HG02678 (cell line): Measurements from ENCODE around the gene ODAD3.
"Not testable (repeated sequence)": the region's sequence is repeated elsewhere in the genome, so short reads cannot be mapped to it uniquely, and the experiment has no call there.

ENCODE experiments used
- ATAC-seq: cut with Tn5 transposase; IDR thresholded peaks from one replicate; pipeline ENCODE4 v1.9.1; 2021; ENCODE audit warnings: mild to moderate bottlenecking, moderate library complexity; ENCODE audit not compliant: unreplicated experiment

ODAD3 gene

DNA sequence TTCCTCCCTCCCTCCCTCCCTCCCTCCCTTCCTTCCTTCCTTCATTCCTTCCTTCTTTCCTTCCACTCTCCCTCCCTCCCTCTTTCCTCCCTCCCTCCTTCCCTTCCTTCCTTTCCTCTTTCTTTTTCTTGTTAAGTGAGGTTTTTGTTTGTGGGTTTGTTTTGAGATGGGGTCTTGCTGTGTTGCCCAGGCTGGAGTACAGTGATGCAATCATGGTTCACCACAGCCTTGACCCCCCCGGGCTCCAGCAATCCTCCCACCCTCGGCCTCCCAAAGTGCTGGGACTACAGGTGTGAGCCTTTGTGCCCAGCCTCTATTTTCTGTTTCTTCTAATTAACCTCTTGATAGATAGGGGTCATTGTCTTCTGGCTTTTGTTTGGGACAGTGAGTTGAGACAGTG, 26.5 kb upstream of the ODAD3 start:
- no peak for ATAC-seq

DNA sequence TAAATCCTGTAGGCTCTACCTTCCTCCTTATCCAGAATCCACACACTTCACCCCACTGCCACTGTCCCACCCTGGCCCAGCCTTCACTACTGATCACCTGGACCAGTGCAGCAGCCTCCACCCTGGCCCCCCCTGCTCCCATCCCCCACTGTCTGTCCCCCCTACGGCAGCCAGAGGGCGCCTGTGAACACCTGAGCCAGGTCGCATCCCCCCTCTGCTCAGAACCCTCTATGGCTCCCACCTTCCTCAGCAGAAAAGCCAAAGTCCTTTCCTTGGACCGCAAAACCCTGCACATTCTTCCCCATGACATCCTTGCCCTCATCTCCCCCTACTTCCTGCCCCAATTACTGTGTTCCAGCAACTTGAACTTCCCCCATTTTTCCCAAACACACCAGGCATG, 25.3 kb upstream of the ODAD3 start:
- no peak for ATAC-seq

DNA sequence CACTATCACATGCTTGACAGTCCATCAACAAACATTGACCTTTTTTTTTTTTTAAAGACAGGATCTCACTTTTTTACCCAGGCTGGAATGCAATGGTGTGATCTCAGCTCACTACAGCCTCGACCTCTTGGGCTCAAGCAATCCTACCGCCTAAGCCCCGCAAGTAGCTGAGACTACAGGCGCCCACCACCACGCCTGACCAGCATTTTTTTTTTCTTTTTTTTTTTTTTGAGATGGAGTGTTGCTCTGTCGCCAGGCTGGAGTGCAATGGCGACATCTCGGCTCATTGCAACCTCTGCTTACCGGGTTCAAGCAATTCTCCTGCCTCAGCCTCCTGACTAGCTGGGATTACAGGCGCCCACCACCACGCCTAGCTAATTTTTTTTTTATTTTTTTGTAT, 24.0 kb upstream of the ODAD3 start:
- not testable (repeated sequence) for ATAC-seq

- ATAC-seq: no peak
These were observed 23.4 kb upstream of the ODAD3 start for GRCh38 chr19:11458236-11458900.

- ATAC-seq: no peak
These were observed 22.9 kb upstream of the ODAD3 start for GRCh38 chr19:11457831-11458230.

- no peak for ATAC-seq
These were observed 22.2 kb upstream of the ODAD3 start for GRCh38 chr19:11457115-11457514.

DNA sequence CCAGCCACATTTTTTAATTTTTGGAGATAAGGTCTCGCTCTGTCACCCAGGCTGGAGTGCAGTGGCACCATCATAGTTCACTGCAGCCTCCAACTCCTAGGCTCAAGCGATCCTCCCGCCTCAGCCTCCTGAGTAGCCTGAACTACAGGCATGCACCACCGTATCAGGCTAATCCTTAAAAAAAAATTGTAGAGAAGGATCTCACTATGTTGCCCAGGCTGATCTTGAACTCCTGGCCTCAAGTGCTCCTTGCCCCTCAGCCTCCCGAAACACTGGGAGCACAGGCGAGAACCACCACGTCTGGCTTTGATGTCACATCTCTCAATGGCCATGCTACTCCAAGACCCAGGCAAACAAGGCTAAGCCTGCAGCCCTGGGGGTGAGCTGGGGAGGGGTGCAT, 21.7 kb upstream of the ODAD3 start:
- no peak for ATAC-seq

DNA sequence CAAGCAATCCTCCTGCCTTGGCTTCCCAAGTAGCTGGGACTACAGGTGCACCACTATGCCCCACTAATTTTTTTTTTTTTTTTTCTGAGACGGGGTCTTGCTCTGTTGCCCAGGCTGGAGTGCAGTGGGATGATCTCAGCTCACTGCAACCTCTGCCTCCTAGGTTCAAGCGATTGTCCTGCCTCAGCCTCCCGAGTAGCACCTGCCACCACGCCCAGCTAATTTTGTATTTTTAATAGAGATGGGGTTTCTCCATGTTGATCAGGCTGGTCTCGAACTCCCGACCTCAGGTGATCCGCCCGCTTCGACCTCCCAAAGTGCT, 20.3 kb upstream of the ODAD3 start:
- ATAC-seq: not testable (repeated sequence)

- ATAC-seq: no peak
These were observed 18.8 kb upstream of the ODAD3 start for GRCh38 chr19:11453468-11454341.

- no peak for ATAC-seq
These were observed 17.8 kb upstream of the ODAD3 start for GRCh38 chr19:11452620-11453310.

GRCh38 chr19:11451871-11452619, 17.1 kb upstream of the ODAD3 start:
- no peak for ATAC-seq

GRCh38 chr19:11451327-11451870, 16.5 kb upstream of the ODAD3 start:
- no peak for ATAC-seq

DNA sequence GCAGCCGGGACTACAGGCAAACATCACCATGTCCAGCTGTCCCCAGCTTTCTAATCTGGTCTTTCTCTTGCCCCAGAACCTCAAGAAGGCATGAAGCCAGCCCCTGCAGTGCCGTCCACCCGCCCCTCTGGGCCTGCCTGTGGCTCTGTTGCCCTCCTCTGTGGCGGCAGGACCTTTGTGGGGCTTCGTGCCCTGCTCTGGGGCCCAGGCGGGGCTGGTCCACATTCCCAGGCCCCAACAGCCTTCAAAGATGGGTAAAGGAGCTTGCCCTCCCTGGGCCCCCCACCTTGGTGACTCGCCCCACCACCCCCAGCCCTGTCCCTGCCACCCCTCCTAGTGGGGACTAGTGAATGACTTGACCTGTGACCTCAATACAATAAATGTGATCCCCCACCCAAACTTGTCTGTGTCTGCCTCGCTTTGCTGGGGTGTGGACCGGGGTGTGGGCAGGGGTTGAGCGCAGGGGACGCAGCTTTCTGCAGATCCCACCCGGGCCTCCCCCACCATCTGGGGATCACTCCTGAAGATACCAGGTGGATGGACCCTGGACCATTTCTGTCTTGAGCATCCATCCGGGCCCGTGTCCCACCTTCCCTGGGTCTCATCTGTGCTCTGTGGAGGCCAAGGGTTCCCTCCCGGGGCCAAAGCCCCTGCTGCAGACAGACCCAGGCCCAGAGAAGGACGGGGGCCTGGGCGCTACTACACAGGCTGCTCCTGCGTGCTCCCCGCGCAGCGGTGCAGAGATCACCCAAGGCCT, 15.8 kb upstream of the ODAD3 start:
- no peak for ATAC-seq

GRCh38 chr19:11448923-11449554, 14.1 kb upstream of the ODAD3 start:
- ATAC-seq: no peak

GRCh38 chr19:11448410-11448809, 13.5 kb upstream of the ODAD3 start:
- no peak for ATAC-seq

DNA sequence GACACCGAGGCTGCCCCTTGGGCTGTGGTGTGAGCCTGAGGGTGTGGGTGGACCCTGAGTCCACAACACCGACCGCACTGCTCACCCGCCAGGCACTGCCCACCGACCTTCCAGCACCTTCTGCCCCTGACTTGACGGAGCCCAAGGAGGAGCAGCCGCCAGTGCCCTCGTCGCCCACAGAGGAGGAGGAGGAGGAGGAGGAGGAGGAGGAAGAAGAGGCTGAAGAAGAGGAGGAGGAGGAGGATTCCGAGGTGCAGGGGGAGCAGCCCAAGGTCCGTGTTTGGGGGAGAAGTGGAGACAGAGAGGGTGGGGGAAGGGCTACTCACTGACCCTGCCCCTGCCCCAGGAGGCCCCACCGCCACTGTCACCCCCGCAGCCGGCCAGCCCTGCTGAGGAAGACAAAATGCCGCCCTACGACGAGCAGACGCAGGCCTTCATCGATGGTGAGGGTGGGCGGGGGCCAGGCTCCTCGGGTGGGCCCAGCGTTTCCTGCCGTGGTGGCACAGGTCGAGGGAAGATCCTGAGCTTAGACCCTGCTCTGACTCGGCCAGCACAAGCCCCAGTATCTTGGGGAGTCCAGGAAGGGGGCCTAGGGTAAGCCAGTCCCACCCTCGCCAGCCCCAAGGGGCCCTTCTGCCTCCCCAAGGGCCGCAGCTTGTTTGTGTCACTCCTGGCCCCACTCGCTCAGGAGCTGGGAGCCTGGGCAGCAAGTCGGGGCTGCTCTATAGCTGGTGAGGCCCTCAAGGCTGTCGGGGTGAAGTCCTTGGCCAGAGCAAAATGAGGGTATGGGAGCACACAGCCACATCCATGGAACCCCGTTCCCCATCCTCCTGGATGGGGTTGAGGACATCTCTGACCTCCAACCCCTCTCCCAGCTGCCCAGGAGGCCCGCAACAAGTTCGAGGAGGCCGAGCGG, 12.7 kb upstream of the ODAD3 start:
- ATAC-seq: no peak

- ATAC-seq: no peak
These were observed 11.9 kb upstream of the ODAD3 start for GRCh38 chr19:11446652-11447301.

GRCh38 chr19:11446271-11446651, 11.3 kb upstream of the ODAD3 start:
- no peak for ATAC-seq
